OCI-LY7 (cell line): Measurements from ENCODE around the gene SPEM1.

Experiments
- CTCF ChIP-seq: fragments of 200-600 bp; sonication (generic); conservative IDR thresholded peaks from 2 replicates; pipeline ENCODE4 v1.5.1; 2014; ENCODE audit warnings: mild to moderate bottlenecking, antibody characterized with exemption, low read length, moderate library complexity, mixed read lengths
- EZH2phosphoT487 ChIP-seq: fragments of 200-600 bp; sonication (generic); IDR thresholded peaks from 2 replicates; pipeline ENCODE4 v1.6.1; 2018; ENCODE audit warnings: low read depth, borderline replicate concordance, mild to moderate bottlenecking, mixed run types, antibody characterized with exemption, low read length, moderate library complexity, mixed read lengths

- no peak for TF ChIP-seq CTCF
- no peak for TF ChIP-seq EZH2phosphoT487
Measured at GRCh38 chr17:7437950-7438614, 18.0 kb downstream of the SPEM1 start.
